Measurements from ENCODE around the gene FN1.

GRCh38 chr2:215378045-215378444 is 57.8 kb downstream of the FN1 start:
- TF ChIP-seq POLR2AphosphoS5 (IDR thresholded peaks at IDR 0.05; ENCODE audit: low read depth, low read length) (no peak), POLR2A (IDR thresholded peaks at IDR 0.05; ENCODE audit: low read depth, low read length) (no peak), SPI1 (IDR thresholded peaks at IDR 0.05; ENCODE audit: low read depth, low read length) (no peak)

Data from GM12891 (cell line).